HepG2 (cell line): ENCODE measurements around the gene ALDH3B1. TPM values are rescaled to one million over a fixed set of nuclear protein-coding genes. Genes with fewer than 3 reads are reported as not detected.

ENCODE experiments used
- CENPT ChIP-seq: sonication (generic); formaldehyde crosslinking; IDR thresholded peaks from 2 replicates; pipeline ENCODE4 v1.8.0; 2022; ENCODE audit warnings: low read depth, mild to moderate bottlenecking, moderate library complexity, missing genetic modification reagents
- EHMT2 ChIP-seq: fragments of 200-600 bp; sonication (generic); IDR thresholded peaks from 2 replicates; pipeline ENCODE4 v1.7.0; 2017; ENCODE audit warnings: antibody characterized with exemption, low read depth, low read length, borderline replicate concordance
- RAD21 ChIP-seq: fragments of 450-650 bp; formaldehyde crosslinking; IDR thresholded peaks from 2 replicates; pipeline ENCODE4 v1.5.0; 2020; ENCODE audit warnings: mild to moderate bottlenecking
- ZNF350 ChIP-seq: sonication (generic); formaldehyde crosslinking; IDR thresholded peaks from 2 replicates; pipeline ENCODE4 v1.4.0; 2020; ENCODE audit warnings: mild to moderate bottlenecking, low read depth, missing genetic modification reagents, borderline replicate concordance
- polyA plus RNA-seq, 8 experiments: library from polyadenylated mRNA; depleted of rRNA in 3 of 8; stranded (reverse) in 7 of 8; unstranded in 1 of 8; fragments of >200 nt; fragmentation: Illumina TruSeq in 4 of 8; extraction: Trizol in 4 of 8; gene quantifications; 2 replicates each; pipeline versions ENCODE4 v1.2.1 to v1.2.3, GENCODE V29; 2011 to 2016; ENCODE audit warnings: low read depth in 4 of 8, missing spikeins in 1 of 8, mixed read lengths in 1 of 8; ENCODE audit not compliant: insufficient read depth in 1 of 8
- total RNA-seq, 5 experiments: library from RNA; depleted of rRNA; stranded (reverse); fragments of >200 nt; fragmentation: Illumina TruSeq; extraction: Trizol; gene quantifications; 2 replicates each; pipeline ENCODE4 v1.2.3, GENCODE V29; 2016; ENCODE audit warnings: low read depth in 1 of 5
- TF ChIP-seq, protein P1 (sequence below): sonication (generic); formaldehyde crosslinking; IDR thresholded peaks from 2 replicates; pipeline ENCODE4 v1.5.1; 2020; ENCODE audit warnings: mild to moderate bottlenecking, moderate library complexity, missing genetic modification reagents
- TF ChIP-seq, protein P2 (sequence below): sonication (generic); formaldehyde crosslinking; IDR thresholded peaks from 2 replicates; pipeline ENCODE4 v1.4.0; 2020; ENCODE audit warnings: missing genetic modification reagents
- TF ChIP-seq, protein P3 (sequence below): sonication (generic); formaldehyde crosslinking; IDR thresholded peaks from 2 replicates; pipeline ENCODE4 v1.5.0; 2020; ENCODE audit warnings: missing genetic modification reagents, mild to moderate bottlenecking, borderline replicate concordance
- TF ChIP-seq, protein P4 (sequence below): sonication (generic); formaldehyde crosslinking; IDR thresholded peaks from 2 replicates; pipeline ENCODE4 v1.4.0; 2020; ENCODE audit warnings: mild to moderate bottlenecking, low read depth, missing genetic modification reagents
- TF ChIP-seq, protein P5 (sequence below): sonication (generic); formaldehyde crosslinking; IDR thresholded peaks from 2 replicates; pipeline ENCODE4 v1.9.0; 2022; ENCODE audit warnings: missing genetic modification reagents, mild to moderate bottlenecking, borderline replicate concordance
- TF ChIP-seq, protein P6 (sequence below): sonication (generic); formaldehyde crosslinking; IDR thresholded peaks from 2 replicates; pipeline ENCODE4 v1.8.1; 2023; ENCODE audit warnings: mild to moderate bottlenecking, moderate library complexity, missing genetic modification reagents
- TF ChIP-seq, protein P7 (sequence below): sonication (generic); formaldehyde crosslinking; IDR thresholded peaks from 2 replicates; pipeline ENCODE4 v1.4.0; 2020; ENCODE audit warnings: mild to moderate bottlenecking, missing genetic modification reagents

ALDH3B1 gene
- total and polyA plus RNA-seq, 2 of the 13 experiments (the other 11 are each of a cell fraction or from before 2014, with no cell fraction given), result 4.0 to 6.7 TPM

DNA sequence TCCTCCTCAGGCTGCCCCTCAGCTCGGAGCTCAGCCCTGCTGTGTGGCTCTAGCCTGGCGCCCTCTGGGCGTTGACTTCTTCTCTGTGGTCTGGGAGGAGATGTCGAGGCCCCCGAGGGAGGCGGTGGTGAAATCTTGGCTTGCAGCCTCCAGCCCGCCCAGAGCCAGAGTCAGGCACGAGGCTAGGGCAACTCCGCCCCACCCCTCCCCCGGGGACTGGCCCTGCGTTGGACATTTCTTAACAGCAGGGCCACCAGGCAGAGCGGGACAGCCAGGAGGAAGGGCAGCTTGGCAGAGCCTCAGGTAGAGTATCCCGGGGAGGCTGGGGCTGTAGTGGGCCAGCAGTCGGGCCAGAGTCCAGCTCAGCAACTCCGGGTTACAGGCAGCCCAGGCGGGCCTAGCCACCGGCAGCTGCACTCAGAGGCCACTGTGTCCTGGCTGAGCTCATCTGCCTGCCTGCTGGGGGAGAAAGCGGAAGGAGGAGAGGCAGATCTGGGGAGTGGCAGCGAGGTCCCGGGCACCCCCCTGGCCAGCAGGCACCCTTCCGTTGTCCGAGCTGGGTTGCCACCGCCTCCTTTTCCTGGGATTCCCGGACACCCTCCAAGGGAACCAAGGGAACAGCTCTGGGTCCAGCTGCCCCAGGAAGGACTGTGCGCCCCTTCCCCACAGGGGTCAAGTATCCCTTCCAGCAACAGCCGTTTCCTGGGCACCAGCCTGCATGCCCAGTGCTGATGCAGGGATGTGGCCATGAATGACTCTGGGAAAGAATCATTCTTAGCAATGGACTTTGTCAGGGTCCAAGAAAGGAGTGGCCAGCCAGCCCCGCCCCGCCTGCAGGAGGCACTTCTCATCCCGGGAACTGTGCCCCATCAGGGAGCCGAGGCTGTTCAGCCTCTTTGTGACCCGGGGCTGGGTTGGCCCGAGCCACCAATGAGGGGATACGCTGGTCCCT lies at the start of gene ALDH3B1 (continued):
- TF ChIP-seq, protein P1, sequence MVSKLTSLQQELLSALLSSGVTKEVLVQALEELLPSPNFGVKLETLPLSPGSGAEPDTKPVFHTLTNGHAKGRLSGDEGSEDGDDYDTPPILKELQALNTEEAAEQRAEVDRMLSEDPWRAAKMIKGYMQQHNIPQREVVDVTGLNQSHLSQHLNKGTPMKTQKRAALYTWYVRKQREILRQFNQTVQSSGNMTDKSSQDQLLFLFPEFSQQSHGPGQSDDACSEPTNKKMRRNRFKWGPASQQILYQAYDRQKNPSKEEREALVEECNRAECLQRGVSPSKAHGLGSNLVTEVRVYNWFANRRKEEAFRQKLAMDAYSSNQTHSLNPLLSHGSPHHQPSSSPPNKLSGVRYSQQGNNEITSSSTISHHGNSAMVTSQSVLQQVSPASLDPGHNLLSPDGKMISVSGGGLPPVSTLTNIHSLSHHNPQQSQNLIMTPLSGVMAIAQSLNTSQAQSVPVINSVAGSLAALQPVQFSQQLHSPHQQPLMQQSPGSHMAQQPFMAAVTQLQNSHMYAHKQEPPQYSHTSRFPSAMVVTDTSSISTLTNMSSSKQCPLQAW (CRISPR knock-in tag), result peak; percentile 26; the same call in 1 of the 2 replicates
- TF ChIP-seq ZNF350 (CRISPR knock-in tag) (peak; percentile 39), RAD21 (CRISPR knock-in tag) (no peak; the same call in 1 of the 2 replicates), CENPT (CRISPR knock-in tag) (no peak), EHMT2 (no peak)
- TF ChIP-seq, protein P2, sequence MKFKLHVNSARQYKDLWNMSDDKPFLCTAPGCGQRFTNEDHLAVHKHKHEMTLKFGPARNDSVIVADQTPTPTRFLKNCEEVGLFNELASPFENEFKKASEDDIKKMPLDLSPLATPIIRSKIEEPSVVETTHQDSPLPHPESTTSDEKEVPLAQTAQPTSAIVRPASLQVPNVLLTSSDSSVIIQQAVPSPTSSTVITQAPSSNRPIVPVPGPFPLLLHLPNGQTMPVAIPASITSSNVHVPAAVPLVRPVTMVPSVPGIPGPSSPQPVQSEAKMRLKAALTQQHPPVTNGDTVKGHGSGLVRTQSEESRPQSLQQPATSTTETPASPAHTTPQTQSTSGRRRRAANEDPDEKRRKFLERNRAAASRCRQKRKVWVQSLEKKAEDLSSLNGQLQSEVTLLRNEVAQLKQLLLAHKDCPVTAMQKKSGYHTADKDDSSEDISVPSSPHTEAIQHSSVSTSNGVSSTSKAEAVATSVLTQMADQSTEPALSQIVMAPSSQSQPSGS (CRISPR knock-in tag), result no peak
- TF ChIP-seq, protein P3, sequence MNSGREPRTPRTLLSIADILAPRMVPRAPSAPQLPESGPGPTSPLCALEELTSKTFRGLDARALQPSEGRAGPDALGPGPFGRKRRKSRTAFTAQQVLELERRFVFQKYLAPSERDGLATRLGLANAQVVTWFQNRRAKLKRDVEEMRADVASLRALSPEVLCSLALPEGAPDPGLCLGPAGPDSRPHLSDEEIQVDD (CRISPR knock-in tag), result peak; percentile 18; the same call in 1 of the 2 replicates
- TF ChIP-seq, protein P4, sequence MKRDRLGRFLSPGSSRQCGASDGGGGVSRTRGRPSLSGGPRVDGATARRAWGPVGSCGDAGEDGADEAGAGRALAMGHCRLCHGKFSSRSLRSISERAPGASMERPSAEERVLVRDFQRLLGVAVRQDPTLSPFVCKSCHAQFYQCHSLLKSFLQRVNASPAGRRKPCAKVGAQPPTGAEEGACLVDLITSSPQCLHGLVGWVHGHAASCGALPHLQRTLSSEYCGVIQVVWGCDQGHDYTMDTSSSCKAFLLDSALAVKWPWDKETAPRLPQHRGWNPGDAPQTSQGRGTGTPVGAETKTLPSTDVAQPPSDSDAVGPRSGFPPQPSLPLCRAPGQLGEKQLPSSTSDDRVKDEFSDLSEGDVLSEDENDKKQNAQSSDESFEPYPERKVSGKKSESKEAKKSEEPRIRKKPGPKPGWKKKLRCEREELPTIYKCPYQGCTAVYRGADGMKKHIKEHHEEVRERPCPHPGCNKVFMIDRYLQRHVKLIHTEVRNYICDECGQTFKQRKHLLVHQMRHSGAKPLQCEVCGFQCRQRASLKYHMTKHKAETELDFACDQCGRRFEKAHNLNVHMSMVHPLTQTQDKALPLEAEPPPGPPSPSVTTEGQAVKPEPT (CRISPR knock-in tag), result 0 out of 2 replicates have a peak, but pooled peaks have one; percentile 11
- TF ChIP-seq, protein P5, sequence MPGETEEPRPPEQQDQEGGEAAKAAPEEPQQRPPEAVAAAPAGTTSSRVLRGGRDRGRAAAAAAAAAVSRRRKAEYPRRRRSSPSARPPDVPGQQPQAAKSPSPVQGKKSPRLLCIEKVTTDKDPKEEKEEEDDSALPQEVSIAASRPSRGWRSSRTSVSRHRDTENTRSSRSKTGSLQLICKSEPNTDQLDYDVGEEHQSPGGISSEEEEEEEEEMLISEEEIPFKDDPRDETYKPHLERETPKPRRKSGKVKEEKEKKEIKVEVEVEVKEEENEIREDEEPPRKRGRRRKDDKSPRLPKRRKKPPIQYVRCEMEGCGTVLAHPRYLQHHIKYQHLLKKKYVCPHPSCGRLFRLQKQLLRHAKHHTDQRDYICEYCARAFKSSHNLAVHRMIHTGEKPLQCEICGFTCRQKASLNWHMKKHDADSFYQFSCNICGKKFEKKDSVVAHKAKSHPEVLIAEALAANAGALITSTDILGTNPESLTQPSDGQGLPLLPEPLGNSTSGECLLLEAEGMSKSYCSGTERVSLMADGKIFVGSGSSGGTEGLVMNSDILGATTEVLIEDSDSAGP (CRISPR knock-in tag), result peak; percentile 76; the same call in 1 of the 2 replicates
- TF ChIP-seq, protein P6, sequence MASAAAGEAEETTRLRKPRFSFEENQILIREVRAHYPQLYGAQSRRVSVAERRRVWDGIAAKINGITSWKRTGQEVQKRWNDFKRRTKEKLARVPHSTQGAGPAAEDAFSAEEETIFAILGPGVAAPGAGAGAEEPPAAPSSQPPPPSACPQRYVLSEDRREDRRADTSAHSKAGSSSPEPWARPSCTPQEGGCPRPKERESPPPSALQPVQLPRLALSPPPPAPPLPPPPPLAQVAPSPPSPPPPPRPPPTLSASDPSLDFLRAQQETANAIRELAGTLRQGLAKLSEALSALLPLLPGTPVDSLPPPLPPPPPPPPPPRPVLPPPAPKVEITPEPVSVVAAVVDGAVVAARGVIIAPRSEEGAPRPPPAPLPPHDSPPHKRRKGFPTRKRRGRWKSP (CRISPR knock-in tag), result 0 out of 2 replicates have a peak, but pooled peaks have one; percentile 64
- TF ChIP-seq, protein P7, sequence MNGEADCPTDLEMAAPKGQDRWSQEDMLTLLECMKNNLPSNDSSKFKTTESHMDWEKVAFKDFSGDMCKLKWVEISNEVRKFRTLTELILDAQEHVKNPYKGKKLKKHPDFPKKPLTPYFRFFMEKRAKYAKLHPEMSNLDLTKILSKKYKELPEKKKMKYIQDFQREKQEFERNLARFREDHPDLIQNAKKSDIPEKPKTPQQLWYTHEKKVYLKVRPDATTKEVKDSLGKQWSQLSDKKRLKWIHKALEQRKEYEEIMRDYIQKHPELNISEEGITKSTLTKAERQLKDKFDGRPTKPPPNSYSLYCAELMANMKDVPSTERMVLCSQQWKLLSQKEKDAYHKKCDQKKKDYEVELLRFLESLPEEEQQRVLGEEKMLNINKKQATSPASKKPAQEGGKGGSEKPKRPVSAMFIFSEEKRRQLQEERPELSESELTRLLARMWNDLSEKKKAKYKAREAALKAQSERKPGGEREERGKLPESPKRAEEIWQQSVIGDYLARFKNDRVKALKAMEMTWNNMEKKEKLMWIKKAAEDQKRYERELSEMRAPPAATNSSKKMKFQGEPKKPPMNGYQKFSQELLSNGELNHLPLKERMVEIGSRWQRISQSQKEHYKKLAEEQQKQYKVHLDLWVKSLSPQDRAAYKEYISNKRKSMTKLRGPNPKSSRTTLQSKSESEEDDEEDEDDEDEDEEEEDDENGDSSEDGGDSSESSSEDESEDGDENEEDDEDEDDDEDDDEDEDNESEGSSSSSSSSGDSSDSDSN (CRISPR knock-in tag), result peak; percentile 94
